GM19324 (cell line): Measurements from ENCODE around the gene NCOA5.
"Not testable (repeated sequence)": the region's sequence is repeated elsewhere in the genome, so short reads cannot be mapped to it uniquely, and the experiment has no call there.

Experiments
- ATAC-seq: cut with Tn5 transposase; IDR thresholded peaks from one replicate; pipeline ENCODE4 v1.9.1; 2021; ENCODE audit warnings: mild to moderate bottlenecking, moderate library complexity; ENCODE audit not compliant: unreplicated experiment, low FRiP score

NCOA5 gene

GRCh38 chr20:46121184-46121930, 31.6 kb upstream of the NCOA5 start:
- ATAC-seq, result no peak

- no peak for ATAC-seq
These were observed 30.4 kb upstream of the NCOA5 start for GRCh38 chr20:46120136-46120535.

- ATAC-seq, result no peak
These were observed 29.8 kb upstream of the NCOA5 start for GRCh38 chr20:46119547-46119946.

GRCh38 chr20:46119028-46119546, 29.3 kb upstream of the NCOA5 start:
- peak; percentile 26 for ATAC-seq

GRCh38 chr20:46118481-46119020, 28.8 kb upstream of the NCOA5 start:
- ATAC-seq, result peak; percentile 37

- peak; percentile 73 for ATAC-seq
These were observed 28.1 kb upstream of the NCOA5 start, which contains the start of gene CD40 for GRCh38 chr20:46117704-46118467. TSS of gene CD40 (plus strand) at chr20:46118314. CDS start at chr20:46118344, 30 bp downstream.

GRCh38 chr20:46114449-46114848, 24.7 kb upstream of the NCOA5 start:
- ATAC-seq, result no peak

- no peak for ATAC-seq
These were observed 23.3 kb upstream of the NCOA5 start for GRCh38 chr20:46113113-46113470.

- ATAC-seq, result no peak
These were observed 22.8 kb upstream of the NCOA5 start for GRCh38 chr20:46112430-46113112.

GRCh38 chr20:46111836-46112212, 22.1 kb upstream of the NCOA5 start:
- ATAC-seq, result no peak

GRCh38 chr20:46111028-46111835, 21.5 kb upstream of the NCOA5 start:
- ATAC-seq, result no peak

- no peak for ATAC-seq
These were observed 19.2 kb upstream of the NCOA5 start for GRCh38 chr20:46108976-46109375.

GRCh38 chr20:46108435-46108841, 18.7 kb upstream of the NCOA5 start:
- ATAC-seq, result peak; percentile 84

- no peak for ATAC-seq
These were observed 17.3 kb upstream of the NCOA5 start for GRCh38 chr20:46107061-46107460.

- ATAC-seq, result no peak
These were observed 14.5 kb upstream of the NCOA5 start for GRCh38 chr20:46104262-46104661.

GRCh38 chr20:46102940-46103339, 13.2 kb upstream of the NCOA5 start:
- ATAC-seq, result no peak

- ATAC-seq, result no peak
These were observed 12.2 kb upstream of the NCOA5 start for GRCh38 chr20:46101957-46102356.

GRCh38 chr20:46100988-46101387, 11.2 kb upstream of the NCOA5 start:
- no peak for ATAC-seq

GRCh38 chr20:46100444-46100843, 10.7 kb upstream of the NCOA5 start:
- ATAC-seq, result not testable (repeated sequence)
